ENCODE results near the gene EHBP1L1. TPM values are rescaled to one million over a fixed set of nuclear protein-coding genes. Genes with fewer than 3 reads are reported as not detected.
A peak's percentile ranks its signal among the peaks of the same experiment; 100 is the strongest.

Gene EHBP1L1
- total and polyA plus RNA-seq, 4 experiments from 2014 or later = 8.9 to 154 (median 87.9) TPM

DNA sequence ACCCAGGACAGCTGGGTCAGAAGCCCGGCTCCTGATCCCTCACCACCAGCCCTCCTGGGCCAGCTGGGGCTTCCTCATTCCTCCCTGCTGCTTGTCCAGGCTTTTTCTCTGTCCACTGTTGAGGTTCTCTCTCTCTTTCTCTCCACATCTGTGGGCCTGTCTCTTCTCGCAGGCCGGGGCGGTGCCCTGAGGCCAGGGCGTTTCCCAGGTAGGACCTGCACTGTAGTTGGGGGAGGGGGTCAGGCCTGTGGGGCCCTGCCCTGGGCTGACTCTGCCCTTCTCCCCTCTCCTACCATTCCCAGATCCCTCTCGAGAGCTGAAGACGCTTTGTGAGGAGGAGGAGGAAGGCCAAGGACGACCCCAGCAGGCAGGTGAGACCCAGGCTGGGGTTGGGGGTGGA is 4.9 kb downstream of the EHBP1L1 start:
- DNase-seq = no peak
- Mint-ChIP-seq H3K4me3 (no peak overlapping the region), H3K27ac (no peak overlapping the region), H3K9me3 (no peaks in the 10 kb centered on the region), H3K27me3 (no peaks in the 10 kb centered on the region), H3K4me1 (peaks cover 8 to 41% (median 25%) of the 10 kb centered on the region in 4 donors), H3K36me3 (peaks cover 22 to 58% of the 10 kb centered on the region in 2 donors)
- H3K4me3 ChIP-seq (ENCODE audit: low read length in 2 of 2) = no peak overlapping the region
- H3K36me3 ChIP-seq (ENCODE audit: insufficient read depth, low read length) = peaks cover 49% of the 10 kb centered on the region
- no peaks in the 10 kb centered on the region for H3K27me3 ChIP-seq (ENCODE audit: insufficient read depth, low read length)
- H3K4me1 ChIP-seq (ENCODE audit: insufficient read depth, low read length) = peaks cover 30% of the 10 kb centered on the region
- no peak overlapping the region for H3K27ac ChIP-seq (ENCODE audit: low read depth, low read length)
- POLR2A ChIA-PET (ENCODE audit: partially characterized antibody) = interaction anchor here (8.6 kb wide), 1 partner anchor 15 kb away, joined by 79 read pairs; the partner anchor contains the start of gene KCNK7
- no peaks in the 10 kb centered on the region for H3K9me3 ChIP-seq (ENCODE audit: control insufficient read depth in 1 of 2, low read length in 2 of 2)
- CTCF ChIA-PET (ENCODE audit: partially characterized antibody) = interaction anchor here (1.0 kb wide), 1 partner anchor 13 kb away, joined by 4 read pairs; no protein-coding TSS in a partner anchor
- intact Hi-C loops (cut with micrococcal nuclease) = no loop called here

DNA sequence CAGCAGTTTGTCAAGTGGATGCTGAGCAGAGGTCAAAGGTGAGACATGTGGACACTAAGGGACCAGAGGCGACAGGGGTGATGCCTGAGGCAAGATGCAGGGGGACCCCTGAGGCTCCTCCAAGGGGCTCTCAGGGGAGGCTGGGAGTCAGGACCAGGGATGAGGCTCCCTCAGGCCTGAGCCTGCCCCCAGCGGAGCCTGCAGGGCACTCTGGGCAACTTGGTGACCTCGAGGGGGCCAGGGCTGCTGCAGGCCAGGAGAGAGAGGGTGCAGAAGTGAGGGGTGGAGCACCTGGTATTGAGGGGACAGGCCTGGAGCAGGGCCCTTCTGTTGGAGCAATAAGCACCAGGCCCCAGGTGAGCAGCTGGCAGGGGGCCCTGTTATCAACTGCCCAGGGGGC is 6.1 kb downstream of the EHBP1L1 start:
- H3K4me1 ChIP-seq (ENCODE audit: insufficient read depth, low read length) = peaks cover 23% of the 10 kb centered on the region
- H3K36me3 ChIP-seq (ENCODE audit: insufficient read depth, low read length) = peaks cover 57% of the 10 kb centered on the region
- no peak overlapping the region for H3K27ac ChIP-seq (ENCODE audit: low read depth, low read length)
- H3K4me3 ChIP-seq (ENCODE audit: low read length in 2 of 2) = no peak overlapping the region
- Mint-ChIP-seq H3K4me3 (no peak overlapping the region), H3K36me3 (peaks cover 22 to 66% of the 10 kb centered on the region in 2 donors), H3K4me1 (peaks cover 12 to 47% (median 27%) of the 10 kb centered on the region in 4 donors), H3K9me3 (no peaks in the 10 kb centered on the region), H3K27ac (peak overlapping the region in 6 of 7 donors; percentile 70 to 84 (median 78)), H3K27me3 (no peaks in the 10 kb centered on the region)
- intact Hi-C loops (cut with micrococcal nuclease) = no loop called here
- CTCF ChIA-PET (ENCODE audit: partially characterized antibody) = interaction anchor here (0.6 to 1.4 kb wide), 3 partner anchors 12 to 29 kb away, joined by 3 to 6 read pairs (median 4); no protein-coding TSS in a partner anchor
- H3K9me3 ChIP-seq (ENCODE audit: control insufficient read depth in 1 of 2, low read length in 2 of 2) = no peaks in the 10 kb centered on the region
- no peaks in the 10 kb centered on the region for H3K27me3 ChIP-seq (ENCODE audit: insufficient read depth, low read length)
- no peak for DNase-seq
- POLR2A ChIA-PET (ENCODE audit: partially characterized antibody) = interaction anchor here (1.0 to 8.6 kb wide), 3 partner anchors 13 to 234 kb away, joined by 3 to 79 read pairs (median 4); partner anchors contain the start of genes KCNK7 and PCNX3

DNA sequence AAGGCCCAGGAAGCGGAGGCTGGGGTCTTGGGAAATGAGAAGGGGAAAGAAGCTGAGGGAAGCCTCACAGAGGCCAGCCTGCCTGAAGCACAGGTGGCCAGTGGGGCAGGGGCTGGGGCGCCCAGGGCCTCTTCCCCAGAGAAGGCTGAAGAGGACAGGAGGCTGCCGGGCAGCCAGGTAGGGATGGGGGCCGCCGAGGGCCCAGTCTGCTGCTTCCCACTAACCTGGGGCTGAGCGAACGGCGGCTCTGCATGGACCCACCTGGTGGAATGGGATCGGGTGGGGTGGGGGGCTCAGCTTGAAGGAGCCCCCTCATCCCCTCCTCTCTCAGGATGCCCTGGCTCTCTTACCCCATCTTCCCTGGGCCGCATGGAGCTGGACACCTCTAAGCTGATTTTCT is 7.7 kb downstream of the EHBP1L1 start:
- intact Hi-C loops (cut with micrococcal nuclease) = no loop called here
- Mint-ChIP-seq H3K27me3 (no peaks in the 10 kb centered on the region), H3K4me1 (peaks cover 13 to 46% (median 28%) of the 10 kb centered on the region in 4 donors), H3K27ac (peak overlapping the region in 2 of 7 donors; percentile 52 to 75), H3K4me3 (no peak overlapping the region), H3K9me3 (no peaks in the 10 kb centered on the region), H3K36me3 (peaks cover 22 to 61% of the 10 kb centered on the region in 2 donors)
- ChIA-PET CTCF (ENCODE audit: partially characterized antibody) (interaction anchor here (1.4 to 7.9 kb wide), 4 partner anchors 10 to 40 kb away, joined by 6 to 124 read pairs (median 22); partner anchors contain the start of gene FAM89B), POLR2A (ENCODE audit: partially characterized antibody) (interaction anchor here (1.1 to 1.7 kb wide), 3 partner anchors 8 to 43 kb away, joined by 3 to 10 read pairs (median 5); partner anchors contain the start of genes EHBP1L1 and FAM89B)
- H3K27ac ChIP-seq (ENCODE audit: low read depth, low read length) = no peak overlapping the region
- no peaks in the 10 kb centered on the region for H3K9me3 ChIP-seq (ENCODE audit: control insufficient read depth in 1 of 2, low read length in 2 of 2)
- H3K4me3 ChIP-seq (ENCODE audit: low read length in 2 of 2) = no peak overlapping the region
- peaks cover 20% of the 10 kb centered on the region for H3K4me1 ChIP-seq (ENCODE audit: insufficient read depth, low read length)
- H3K36me3 ChIP-seq (ENCODE audit: insufficient read depth, low read length) = peaks cover 57% of the 10 kb centered on the region
- no peak for DNase-seq
- H3K27me3 ChIP-seq (ENCODE audit: insufficient read depth, low read length) = no peaks in the 10 kb centered on the region

DNA sequence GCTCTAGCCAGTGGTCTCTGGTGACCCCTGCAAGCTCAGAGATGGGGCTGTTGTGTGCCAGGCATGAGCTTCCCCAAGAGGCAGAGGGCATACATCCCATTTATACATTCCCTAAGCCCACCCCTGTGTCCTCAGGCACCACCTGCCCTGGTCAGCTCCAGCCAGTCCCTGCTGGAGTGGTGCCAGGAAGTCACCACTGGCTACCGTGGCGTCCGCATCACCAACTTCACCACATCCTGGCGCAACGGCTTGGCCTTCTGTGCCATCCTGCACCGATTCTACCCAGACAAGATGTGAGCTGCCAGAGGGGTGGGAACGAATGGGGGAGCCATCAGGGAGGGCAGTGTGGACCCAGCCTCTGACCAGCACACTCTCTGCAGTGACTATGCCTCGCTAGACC is 8.3 kb downstream of the EHBP1L1 start:
- intact Hi-C loops (cut with micrococcal nuclease) = no loop called here
- Histone ChIP-seq H3K36me3 (ENCODE audit: insufficient read depth, low read length) (peaks cover 56% of the 10 kb centered on the region), H3K27ac (ENCODE audit: low read depth, low read length) (no peak overlapping the region), H3K27me3 (ENCODE audit: insufficient read depth, low read length) (no peaks in the 10 kb centered on the region), H3K4me3 (ENCODE audit: low read length in 2 of 2) (no peak overlapping the region), H3K9me3 (ENCODE audit: control insufficient read depth in 1 of 2, low read length in 2 of 2) (no peaks in the 10 kb centered on the region), H3K4me1 (ENCODE audit: insufficient read depth, low read length) (peaks cover 18% of the 10 kb centered on the region)
- Mint-ChIP-seq H3K9me3 (no peaks in the 10 kb centered on the region), H3K27me3 (no peaks in the 10 kb centered on the region), H3K36me3 (peaks cover 22 to 60% of the 10 kb centered on the region in 2 donors), H3K4me1 (peaks cover 13 to 46% (median 29%) of the 10 kb centered on the region in 4 donors), H3K4me3 (no peak overlapping the region), H3K27ac (peak overlapping the region in 3 of 7 donors; percentile 50 to 75 (median 61))
- DNase-seq = no peak
- CTCF ChIA-PET (ENCODE audit: partially characterized antibody) = interaction anchor here (1.8 to 7.9 kb wide), 3 partner anchors 10 to 41 kb away, joined by 7 to 124 read pairs (median 36); partner anchors contain the start of gene FAM89B
- POLR2A ChIA-PET (ENCODE audit: partially characterized antibody) = interaction anchor here (1.1 to 1.7 kb wide), 3 partner anchors 8 to 43 kb away, joined by 3 to 10 read pairs (median 5); partner anchors contain the start of genes EHBP1L1 and FAM89B

DNA sequence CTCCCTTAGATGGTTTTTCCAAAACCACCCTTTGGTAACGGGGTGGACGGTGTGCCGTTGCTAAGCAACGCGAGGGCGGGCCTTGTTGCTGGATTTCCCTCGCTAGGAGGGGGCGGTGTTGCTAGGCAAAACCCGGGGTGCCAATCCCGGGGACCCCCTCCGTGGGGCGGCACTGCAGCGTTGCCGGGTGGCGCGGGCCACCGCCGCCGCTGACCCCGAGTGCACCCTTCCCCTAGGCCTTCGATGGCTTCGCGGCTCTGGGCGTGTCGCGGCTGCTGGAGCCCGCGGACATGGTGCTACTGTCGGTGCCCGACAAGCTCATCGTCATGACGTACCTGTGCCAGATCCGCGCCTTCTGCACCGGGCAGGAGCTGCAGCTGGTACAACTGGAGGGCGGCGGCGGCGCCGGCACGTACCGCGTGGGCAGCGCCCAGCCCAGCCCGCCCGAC is 8.9 kb downstream of the EHBP1L1 start:
- Mint-ChIP-seq H3K27ac (no peak overlapping the region), H3K4me1 (peaks cover 13 to 43% (median 28%) of the 10 kb centered on the region in 4 donors), H3K36me3 (peaks cover 22 to 54% of the 10 kb centered on the region in 2 donors), H3K4me3 (no peak overlapping the region), H3K27me3 (no peaks in the 10 kb centered on the region), H3K9me3 (no peaks in the 10 kb centered on the region)
- intact Hi-C loops (cut with micrococcal nuclease) = loop anchor here (5.0 kb wide), 1 partner anchor 217 kb away; no protein-coding TSS in a partner anchor
- no peak for DNase-seq
- Histone ChIP-seq H3K9me3 (ENCODE audit: control insufficient read depth in 1 of 2, low read length in 2 of 2) (no peaks in the 10 kb centered on the region), H3K36me3 (ENCODE audit: insufficient read depth, low read length) (peaks cover 51% of the 10 kb centered on the region), H3K27me3 (ENCODE audit: insufficient read depth, low read length) (no peaks in the 10 kb centered on the region), H3K27ac (ENCODE audit: low read depth, low read length) (no peak overlapping the region), H3K4me3 (ENCODE audit: low read length in 2 of 2) (no peak overlapping the region), H3K4me1 (ENCODE audit: insufficient read depth, low read length) (peaks cover 17% of the 10 kb centered on the region)
- POLR2A ChIA-PET (ENCODE audit: partially characterized antibody) = interaction anchor here (1.6 to 1.7 kb wide), 2 partner anchors 9 to 12 kb away, joined by 5 to 10 read pairs; partner anchors contain the start of genes EHBP1L1 and FAM89B
- CTCF ChIA-PET (ENCODE audit: partially characterized antibody) = interaction anchor here (1.8 to 7.9 kb wide), 3 partner anchors 9 to 41 kb away, joined by 7 to 124 read pairs (median 36); partner anchors contain the start of gene FAM89B

DNA sequence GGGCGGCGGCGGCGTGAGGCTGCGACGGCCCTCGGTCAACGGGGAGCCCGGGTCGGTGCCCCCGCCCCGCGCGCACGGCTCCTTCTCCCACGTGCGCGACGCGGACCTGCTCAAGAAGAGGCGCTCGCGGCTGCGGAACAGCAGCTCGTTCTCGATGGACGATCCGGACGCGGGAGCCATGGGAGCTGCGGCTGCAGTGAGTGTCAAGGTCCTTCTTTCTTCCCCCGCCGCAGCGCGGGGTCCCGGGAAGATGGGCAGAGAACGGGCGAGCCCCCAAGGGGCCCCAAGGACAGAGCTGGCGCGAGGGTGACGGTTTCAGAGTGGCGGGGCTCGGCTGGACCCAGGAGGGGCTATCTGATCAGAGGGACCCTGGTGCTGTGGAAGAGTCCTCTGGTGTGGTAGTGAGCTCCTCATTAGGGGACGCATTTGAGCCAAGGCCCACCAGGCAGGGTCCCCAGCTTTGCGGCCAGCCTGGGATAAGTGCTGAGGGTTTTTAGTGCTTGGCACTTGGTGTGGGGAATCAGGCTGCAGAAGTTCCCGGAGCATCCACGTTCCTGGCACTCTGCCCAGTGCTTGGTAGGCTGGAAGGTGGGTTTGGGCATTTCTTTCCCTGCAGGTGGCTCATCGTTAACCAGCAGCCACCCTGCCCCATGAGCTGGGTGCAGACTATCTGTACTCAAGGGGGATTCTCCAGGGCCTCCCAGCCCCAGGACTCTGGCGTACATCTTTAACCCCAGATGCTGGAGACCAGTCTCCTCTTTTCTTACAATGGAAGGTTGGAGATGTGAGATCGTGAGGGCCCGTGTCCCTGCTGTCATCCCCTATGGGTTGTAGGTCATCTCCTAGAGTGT is 9.8 kb downstream of the EHBP1L1 start:
- H3K4me3 Mint-ChIP-seq = no peak overlapping the region
- POLR2A ChIA-PET (ENCODE audit: partially characterized antibody) = interaction anchor here (0.9 to 7.4 kb wide), 4 partner anchors 8 to 43 kb away, joined by 3 to 118 read pairs (median 82); partner anchors contain the start of genes EHBP1L1, FAM89B and ZNRD2
- CTCF ChIA-PET (ENCODE audit: partially characterized antibody) = interaction anchor here (0.6 to 7.9 kb wide), 5 partner anchors 8 to 42 kb away, joined by 3 to 124 read pairs (median 20); partner anchors contain the start of genes EHBP1L1 and FAM89B
- H3K27me3 Mint-ChIP-seq = no peaks in the 10 kb centered on the region
- Histone ChIP-seq H3K36me3 (ENCODE audit: insufficient read depth, low read length) (peaks cover 51% of the 10 kb centered on the region), H3K9me3 (ENCODE audit: control insufficient read depth in 1 of 2, low read length in 2 of 2) (no peaks in the 10 kb centered on the region), H3K4me3 (ENCODE audit: low read length in 2 of 2) (no peak overlapping the region), H3K4me1 (ENCODE audit: insufficient read depth, low read length) (peaks cover 17% of the 10 kb centered on the region), H3K27me3 (ENCODE audit: insufficient read depth, low read length) (no peaks in the 10 kb centered on the region), H3K27ac (ENCODE audit: low read depth, low read length) (no peak overlapping the region)
- no peak for DNase-seq
- H3K36me3 Mint-ChIP-seq = peaks cover 24 to 51% of the 10 kb centered on the region in 2 donors
- intact Hi-C loops (cut with micrococcal nuclease) = loop anchor here (5.0 kb wide), 1 partner anchor 218 kb away; no protein-coding TSS in a partner anchor
- H3K4me1 Mint-ChIP-seq = peaks cover 13 to 39% (median 27%) of the 10 kb centered on the region in 4 donors
- peak overlapping the region in 6 of 7 donors; percentile 31 to 72 (median 47) for H3K27ac Mint-ChIP-seq
- H3K9me3 Mint-ChIP-seq = no peaks in the 10 kb centered on the region

Measured in CD4-positive, alpha-beta memory T cell (primary cell).